Measurements from ENCODE around the gene BLNK.
A peak's percentile ranks its signal among the peaks of the same experiment; 100 is the strongest.

Gene BLNK

GRCh38 chr10:96305019-96305418 lies 33.6 kb upstream of the BLNK start:
- Histone ChIP-seq H3K36me3 (ENCODE audit: control insufficient read depth, insufficient read depth, low read length) (no peaks in the 10 kb centered on the region), H3K27ac (no peak overlapping the region), H3K27me3 (ENCODE audit: control insufficient read depth, insufficient read depth, low read length) (no peaks in the 10 kb centered on the region), H3K9ac (no peak overlapping the region), H3K4me1 (no peaks in the 10 kb centered on the region), H2AFZ (no peak overlapping the region), H3K79me2 (no peaks in the 10 kb centered on the region), H3K4me2 (ENCODE audit: low read length) (no peak overlapping the region), H3K9me3 (ENCODE audit: control insufficient read depth, low read length) (no peaks in the 10 kb centered on the region), H3K4me3 (ENCODE audit: low read depth, low read length) (no peak overlapping the region)
- TF ChIP-seq CTCF (IDR thresholded peaks at IDR 0.05) = no peak

GRCh38 chr10:96304230-96304629 lies 32.9 kb upstream of the BLNK start, which contains the start of gene DNTT:
TSS of gene DNTT (plus strand) at chr10:96304434. CDS start at chr10:96304498, 64 bp downstream.
- Histone ChIP-seq H3K4me3 (ENCODE audit: low read depth, low read length) (no peak within 1 kb of the TSS), H3K36me3 (ENCODE audit: control insufficient read depth, insufficient read depth, low read length) (no peaks in the 10 kb centered on the region), H3K27ac (no peak within 1 kb of the TSS), H3K27me3 (ENCODE audit: control insufficient read depth, insufficient read depth, low read length) (no peaks in the 10 kb centered on the region), H3K9me3 (ENCODE audit: control insufficient read depth, low read length) (no peaks in the 10 kb centered on the region), H3K9ac (no peak within 1 kb of the TSS), H3K79me2 (no peaks in the 10 kb centered on the region), H3K4me1 (peaks cover 1% of the 10 kb centered on the region), H3K4me2 (ENCODE audit: low read length) (no peak within 1 kb of the TSS), H2AFZ (no peak within 1 kb of the TSS)
- no peak for TF ChIP-seq CTCF (IDR thresholded peaks at IDR 0.05)

GRCh38 chr10:96301616-96302015 lies 30.2 kb upstream of the BLNK start:
- H3K4me1 ChIP-seq = peaks cover 6% of the 10 kb centered on the region
- H3K4me2 ChIP-seq (ENCODE audit: low read length) = no peak overlapping the region
- H2AFZ ChIP-seq = no peak overlapping the region
- H3K79me2 ChIP-seq = no peaks in the 10 kb centered on the region
- no peaks in the 10 kb centered on the region for H3K9me3 ChIP-seq (ENCODE audit: control insufficient read depth, low read length)
- no peak overlapping the region for H3K27ac ChIP-seq
- no peak overlapping the region for H3K9ac ChIP-seq
- no peak for TF ChIP-seq CTCF (IDR thresholded peaks at IDR 0.05)
- no peak overlapping the region for H3K4me3 ChIP-seq (ENCODE audit: low read depth, low read length)
- no peaks in the 10 kb centered on the region for H3K27me3 ChIP-seq (ENCODE audit: control insufficient read depth, insufficient read depth, low read length)
- H3K36me3 ChIP-seq (ENCODE audit: control insufficient read depth, insufficient read depth, low read length) = no peaks in the 10 kb centered on the region

- Histone ChIP-seq H3K9me3 (ENCODE audit: control insufficient read depth, low read length) (no peaks in the 10 kb centered on the region), H3K4me1 (peaks cover 6% of the 10 kb centered on the region)
Measured at GRCh38 chr10:96299383-96299782, 28.0 kb upstream of the BLNK start.

More at GRCh38 chr10:96299383-96299782, 28.0 kb upstream of the BLNK start:
- H3K4me3 ChIP-seq (ENCODE audit: low read depth, low read length) = peak overlapping the region; percentile 6
- no peak for TF ChIP-seq CTCF (IDR thresholded peaks at IDR 0.05)
- peak overlapping the region; percentile 53 for H3K27ac ChIP-seq
- H3K9ac ChIP-seq = no peak overlapping the region
- H3K36me3 ChIP-seq (ENCODE audit: control insufficient read depth, insufficient read depth, low read length) = no peaks in the 10 kb centered on the region
- peak overlapping the region; percentile 50 for H3K4me2 ChIP-seq (ENCODE audit: low read length)
- no peaks in the 10 kb centered on the region for H3K27me3 ChIP-seq (ENCODE audit: control insufficient read depth, insufficient read depth, low read length)
- peak overlapping the region; percentile 63 for H2AFZ ChIP-seq
- no peaks in the 10 kb centered on the region for H3K79me2 ChIP-seq

All from parathyroid adenoma (tissue), 2 donors.